Skeletal muscle cell (primary cell): Measurements from ENCODE around the gene MRPS27.
A peak's percentile ranks its signal among the peaks of the same experiment; 100 is the strongest.
"Not testable (repeated sequence)": the region's sequence is repeated elsewhere in the genome, so short reads cannot be mapped to it uniquely, and the experiment has no call there.

Experiments
- DNase-seq: peaks from one replicate; pipeline ENCODE4 v3.0.0-alpha.2; 2010; ENCODE audit warnings: low read depth
- H3K4me3 ChIP-seq: 2 replicates; pipeline ENCODE4 v1.5.1; 2011; ENCODE audit warnings: low read depth, mild to moderate bottlenecking, control low read depth, low read length, moderate library complexity

Gene MRPS27

DNA sequence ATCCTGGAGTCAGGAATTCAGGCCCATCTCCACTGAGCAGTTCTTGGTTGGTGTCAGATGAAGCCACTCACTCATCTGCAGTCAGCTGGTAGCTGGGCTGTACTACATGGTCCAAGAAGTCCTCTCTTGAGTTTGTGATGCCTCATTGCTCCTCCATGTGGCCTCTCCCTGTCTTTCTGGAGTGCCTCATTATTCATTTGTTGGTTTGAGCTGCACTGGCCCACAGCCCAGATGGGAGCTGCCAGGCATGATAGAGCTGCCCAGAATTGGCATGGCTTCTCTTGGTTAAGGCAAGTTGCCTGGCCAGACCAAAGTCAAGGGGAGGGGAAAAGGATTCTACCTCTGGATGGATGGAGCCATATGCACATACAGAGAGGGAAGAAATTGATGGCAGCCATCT is 8.1 kb upstream of the MRPS27 start:
- DNase-seq, result no peak

DNA sequence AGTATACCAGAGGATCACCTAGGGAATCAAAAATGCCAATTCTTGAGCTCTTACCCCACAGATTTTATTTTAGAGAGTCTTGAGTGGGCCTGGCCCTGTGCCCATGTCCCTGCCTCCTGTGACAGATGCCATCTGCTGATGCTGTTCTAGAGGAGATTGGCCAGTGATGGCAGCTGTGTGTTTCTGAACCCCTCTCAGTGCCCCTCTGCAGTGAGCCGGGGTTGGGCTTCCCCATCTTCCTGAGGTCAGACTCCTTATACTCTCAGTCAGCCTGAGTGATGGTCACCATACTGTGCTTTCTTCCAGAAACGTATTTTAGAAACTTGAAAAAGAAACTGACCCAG is 6.2 kb upstream of the MRPS27 start:
- no peak for DNase-seq
- no peak overlapping the region for H3K4me3 ChIP-seq

More for the DNA sequence above, 8.1 kb upstream of the MRPS27 start:
- H3K4me3 ChIP-seq, result no peak overlapping the region

DNA sequence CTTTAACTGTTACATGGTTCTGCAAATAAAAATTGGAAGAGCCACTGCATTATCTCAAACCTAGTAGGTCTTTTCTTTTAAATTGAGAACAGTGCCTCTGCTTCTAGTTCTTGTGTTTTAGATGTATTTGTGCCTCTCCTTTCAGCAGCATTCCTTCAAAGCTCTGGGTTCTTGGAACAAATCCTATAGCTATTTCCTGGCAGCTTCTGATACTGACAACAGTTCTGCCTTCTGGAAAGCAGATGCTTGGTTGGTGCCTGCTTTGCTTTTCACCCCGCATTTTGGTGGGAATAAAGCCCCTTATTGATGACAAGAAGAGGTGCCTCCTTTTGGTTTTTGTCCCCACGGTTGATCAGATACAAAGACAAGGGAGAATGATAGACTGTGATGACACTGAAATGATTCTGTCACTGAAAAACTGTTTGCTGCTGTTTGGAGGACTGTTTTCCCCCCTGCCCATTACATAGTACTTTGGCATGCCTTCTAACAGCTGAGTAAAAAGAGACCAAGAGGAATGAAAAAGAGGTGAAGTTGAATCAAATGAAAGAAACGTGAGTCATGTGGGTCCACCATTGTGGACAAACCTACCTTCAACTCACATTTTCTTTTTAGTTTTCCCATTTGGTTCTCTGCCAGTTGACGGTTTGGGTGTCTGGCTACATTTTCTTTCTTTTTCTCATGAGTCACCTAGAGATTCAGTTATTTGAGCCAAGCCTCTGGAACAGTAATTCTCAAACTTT is 5.7 kb upstream of the MRPS27 start:
- H3K4me3 ChIP-seq, result no peak overlapping the region
- peak; percentile 36 for DNase-seq

DNA sequence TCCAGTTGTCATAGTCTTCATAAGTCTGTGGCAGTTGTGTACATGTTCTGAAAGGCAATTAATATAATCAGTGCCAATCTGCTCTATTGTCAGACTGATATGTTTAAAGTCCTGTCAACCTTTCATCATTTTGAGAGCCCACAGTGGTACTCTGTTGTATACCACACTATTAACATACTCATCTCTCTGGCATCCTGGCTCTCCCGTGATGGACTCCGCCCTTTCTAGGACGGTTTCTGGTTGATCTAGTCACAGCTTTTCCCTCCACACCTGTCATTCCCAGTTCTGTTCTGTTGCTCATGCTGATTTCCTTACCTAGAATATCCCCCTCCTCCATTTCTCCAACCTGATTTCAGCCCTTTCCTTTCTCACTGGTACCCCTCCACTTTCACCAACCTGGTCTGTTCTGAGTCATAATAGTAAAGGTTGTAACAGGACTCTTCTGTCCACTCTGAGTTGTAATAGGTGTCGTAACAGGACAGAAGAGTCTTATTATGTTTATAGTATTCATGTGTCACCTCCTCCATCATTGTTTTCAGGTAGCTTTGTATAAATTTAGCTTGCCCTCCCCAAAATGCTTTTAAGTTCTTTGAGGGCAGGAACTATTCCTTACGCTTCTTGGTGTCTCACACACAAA is 4.3 kb upstream of the MRPS27 start:
- H3K4me3 ChIP-seq, result no peak overlapping the region
- no peak for DNase-seq

DNA sequence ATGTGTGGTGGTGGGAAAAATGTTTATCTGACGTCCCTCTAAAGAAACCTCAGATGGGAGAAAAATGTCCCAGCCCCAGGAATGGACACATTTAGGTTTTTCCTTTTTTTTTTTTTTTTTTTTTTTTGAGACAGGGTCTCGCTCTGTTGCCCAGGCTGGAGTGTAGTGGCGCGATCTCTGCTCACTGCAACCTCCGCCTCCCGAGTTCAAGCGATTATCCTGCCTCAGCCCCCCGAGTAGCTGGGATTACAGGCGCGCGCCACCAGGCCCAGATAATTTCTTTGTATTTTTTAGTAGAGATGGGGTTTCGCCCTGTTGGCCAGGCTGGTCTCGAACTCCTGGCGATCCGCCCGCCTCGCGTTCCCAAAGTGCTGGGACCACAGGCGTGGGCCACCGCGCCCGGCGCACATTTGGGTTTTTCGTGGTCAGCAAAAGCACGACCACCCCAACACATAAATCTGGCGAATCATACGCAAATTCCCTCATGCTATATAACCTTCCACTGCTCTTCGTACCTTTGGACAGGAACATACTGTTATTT is 535 bp downstream of the MRPS27 start:
- peak overlapping the region; percentile 70 for H3K4me3 ChIP-seq
- not testable (repeated sequence) for DNase-seq

DNA sequence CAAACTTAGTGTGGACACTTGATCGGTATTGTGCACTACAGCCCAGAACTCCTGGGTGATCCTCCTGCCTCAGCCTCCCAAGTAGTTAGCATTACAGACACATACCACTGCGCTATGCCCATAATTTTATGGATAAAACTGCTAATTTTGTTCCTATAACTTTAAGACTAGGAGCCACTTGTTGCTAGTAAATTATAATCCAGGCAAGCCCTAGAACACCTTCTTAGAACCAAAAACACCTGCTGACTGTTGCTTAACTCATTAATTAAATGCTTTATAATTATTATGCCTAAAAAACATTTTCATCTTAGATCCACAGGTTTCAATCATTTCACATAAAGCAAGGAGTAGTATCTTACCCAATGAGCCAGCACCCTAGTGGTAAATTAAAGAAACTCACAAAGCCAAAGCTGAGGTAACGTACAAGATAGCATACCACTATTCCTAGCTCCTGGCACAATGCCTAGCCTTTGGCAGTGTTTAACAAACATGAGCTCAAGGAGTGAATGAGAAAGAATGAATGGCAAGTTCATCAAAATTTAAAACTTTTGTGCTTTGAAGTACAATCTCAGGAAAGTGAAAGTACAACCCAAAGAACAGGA is 5.4 kb downstream of the MRPS27 start:
- DNase-seq, result no peak
- H3K4me3 ChIP-seq, result no peak overlapping the region

DNA sequence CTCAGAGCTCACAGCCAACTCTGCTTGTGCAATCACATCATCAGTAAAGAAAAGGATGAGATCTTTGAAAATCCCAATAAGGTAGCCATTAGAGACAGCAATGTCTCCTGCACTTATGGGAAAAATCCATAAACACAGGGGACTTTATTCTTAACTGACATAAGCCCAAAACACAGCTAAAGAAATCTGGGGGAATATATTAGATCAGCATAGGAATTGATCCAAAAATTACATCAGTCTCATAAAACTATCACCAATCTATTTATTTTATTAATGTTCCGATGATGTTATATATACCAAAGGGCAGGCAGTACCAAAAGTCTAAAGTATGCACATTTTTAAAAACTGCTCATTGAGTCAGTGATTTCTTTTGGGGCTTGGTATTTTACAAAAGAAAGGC is 6.9 kb downstream of the MRPS27 start:
- H3K4me3 ChIP-seq, result no peak overlapping the region
- no peak for DNase-seq

DNA sequence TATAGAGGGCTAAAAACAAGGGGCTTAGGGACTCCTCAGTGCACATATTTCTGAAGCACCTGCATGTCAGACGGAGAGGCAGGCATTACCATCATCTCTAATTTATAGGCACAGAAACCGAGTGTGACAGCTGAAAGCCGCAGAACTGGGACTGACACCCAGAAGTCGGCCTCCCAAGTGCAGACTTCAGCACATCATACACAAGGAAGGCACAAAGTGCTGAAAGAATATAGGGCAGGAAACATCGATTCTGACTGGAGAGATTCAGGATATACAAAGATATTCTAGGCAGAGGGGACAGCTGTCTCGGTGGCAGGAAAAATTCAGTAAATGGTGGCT is 11.2 kb downstream of the MRPS27 start:
- no peak overlapping the region for H3K4me3 ChIP-seq
- no peak for DNase-seq

DNA sequence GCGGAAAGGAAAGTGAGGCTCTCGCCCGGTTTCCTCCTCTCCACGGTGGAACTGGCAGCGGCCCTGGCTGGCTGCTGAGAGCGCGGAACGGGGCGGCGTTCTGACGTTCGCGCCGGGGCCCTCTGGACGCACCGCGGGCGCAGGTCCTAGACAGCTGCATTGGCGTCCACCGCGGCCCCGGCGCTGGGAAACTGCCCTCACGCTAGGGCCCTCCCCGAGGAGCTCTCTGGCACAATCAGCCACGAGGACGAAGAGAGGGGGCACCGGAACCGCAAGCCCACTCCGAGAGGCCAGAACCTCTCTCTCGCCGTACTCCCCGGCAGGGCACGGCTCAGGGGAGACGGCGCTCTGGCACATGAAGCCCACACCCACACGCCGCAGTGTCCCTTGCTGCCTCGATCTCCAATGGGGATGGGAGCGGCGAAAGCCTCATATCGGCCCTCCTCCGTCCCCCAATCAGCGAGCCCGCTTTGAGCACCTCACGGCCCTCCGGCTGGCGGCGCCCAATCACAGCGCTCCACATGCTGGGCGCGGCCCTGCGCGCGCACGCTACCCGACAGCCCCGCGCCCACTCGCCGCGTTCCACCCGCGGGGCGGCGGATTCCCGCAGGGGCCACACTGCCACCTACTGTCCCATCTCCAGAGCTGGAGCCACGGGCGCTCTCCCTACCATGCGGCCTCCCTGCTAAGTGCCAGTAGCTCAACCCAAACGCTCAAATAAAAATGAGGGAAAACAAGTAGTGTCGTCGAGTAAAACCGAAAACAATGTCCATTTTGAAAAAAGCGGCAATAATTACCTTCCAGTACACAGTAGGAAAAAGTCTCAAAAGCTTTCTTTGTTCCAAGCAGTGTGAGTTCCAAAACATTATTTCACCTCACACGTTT is 11.8 kb downstream of the MRPS27 start:
- peak; percentile 96 for DNase-seq
- H3K4me3 ChIP-seq, result peak overlapping the region; percentile 66

DNA sequence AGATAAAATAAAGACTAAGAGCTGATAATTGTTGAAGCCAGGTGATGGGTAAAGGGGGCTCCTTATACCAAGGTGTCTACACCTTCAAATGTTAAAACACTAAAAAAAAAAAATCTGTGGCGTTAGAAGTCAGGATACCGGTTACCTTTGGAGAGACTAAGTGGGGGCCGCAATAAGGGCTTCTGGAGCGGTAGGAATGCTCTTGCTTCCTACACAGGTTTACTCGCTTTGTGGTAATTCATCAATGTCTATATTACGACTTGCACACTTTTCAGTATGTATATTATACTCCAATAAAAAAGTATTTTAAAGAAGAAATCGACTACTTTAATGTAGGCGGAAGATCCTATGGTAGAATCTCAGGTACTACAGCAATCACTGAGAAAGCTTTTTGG is 12.5 kb downstream of the MRPS27 start:
- DNase-seq, result no peak
- peak overlapping the region; percentile 66 for H3K4me3 ChIP-seq

DNA sequence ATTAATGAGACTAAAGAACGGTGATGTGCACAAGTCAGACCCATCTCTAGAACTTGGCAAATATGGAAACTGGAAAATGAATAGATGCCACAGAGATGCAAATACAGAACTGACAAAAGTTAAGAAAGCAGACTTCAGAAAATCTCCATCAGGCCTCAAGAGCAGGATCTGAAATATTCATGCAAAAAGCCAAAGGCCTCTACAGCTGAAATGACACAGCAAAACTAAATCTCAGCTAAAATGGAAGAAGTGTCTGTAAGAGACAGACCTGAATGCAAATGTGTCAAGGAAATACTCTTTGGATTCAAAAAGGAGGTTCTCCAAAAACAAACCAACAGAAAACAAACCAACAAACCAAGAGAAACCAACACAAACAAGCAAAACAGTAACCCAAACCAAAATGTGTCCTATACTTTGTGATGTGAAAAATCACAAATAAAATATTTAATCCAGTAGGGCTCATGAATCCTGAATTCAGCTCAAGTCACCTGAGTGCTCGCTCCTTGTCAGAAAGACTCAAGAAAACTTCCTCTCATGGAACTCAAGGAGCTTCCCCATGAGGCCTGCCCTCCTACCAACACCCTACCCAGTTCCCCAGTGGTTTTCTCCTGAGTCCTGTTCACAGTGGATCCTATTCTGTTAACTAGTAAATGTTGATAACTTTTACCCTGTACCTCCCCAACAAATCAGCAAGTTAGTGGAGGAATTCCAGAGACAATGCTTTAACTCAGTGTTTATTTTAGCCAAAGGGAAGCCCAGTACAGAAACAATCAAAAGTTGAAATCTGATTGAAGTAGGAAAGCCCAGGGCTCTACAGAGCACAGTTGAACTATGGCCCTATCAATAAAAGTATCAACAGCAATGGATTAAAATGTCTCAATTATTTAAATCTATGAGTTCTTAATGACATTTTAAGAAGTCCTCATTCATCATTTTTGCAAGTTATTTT is 14.6 kb downstream of the MRPS27 start:
- DNase-seq, result no peak
- no peak overlapping the region for H3K4me3 ChIP-seq

DNA sequence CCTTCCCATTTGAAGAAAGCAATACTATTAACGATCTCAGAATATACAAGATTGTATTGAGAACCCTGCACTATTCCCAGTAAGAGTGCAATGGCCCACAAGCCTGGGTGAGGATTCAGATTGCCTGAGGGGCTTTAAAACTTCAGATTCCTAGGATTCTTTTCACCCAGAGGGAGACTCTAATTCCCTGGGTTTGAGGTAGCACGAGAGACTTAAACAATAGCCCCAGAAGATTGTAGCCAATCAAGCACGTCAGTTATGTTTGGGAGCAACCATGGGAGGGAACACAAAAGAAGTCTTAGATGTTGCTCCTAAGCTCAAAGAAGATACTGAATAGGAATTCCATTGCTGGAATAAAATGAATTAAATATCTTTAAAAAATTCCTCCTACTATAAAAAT is 17.9 kb downstream of the MRPS27 start:
- H3K4me3 ChIP-seq, result no peak overlapping the region
- no peak for DNase-seq

DNA sequence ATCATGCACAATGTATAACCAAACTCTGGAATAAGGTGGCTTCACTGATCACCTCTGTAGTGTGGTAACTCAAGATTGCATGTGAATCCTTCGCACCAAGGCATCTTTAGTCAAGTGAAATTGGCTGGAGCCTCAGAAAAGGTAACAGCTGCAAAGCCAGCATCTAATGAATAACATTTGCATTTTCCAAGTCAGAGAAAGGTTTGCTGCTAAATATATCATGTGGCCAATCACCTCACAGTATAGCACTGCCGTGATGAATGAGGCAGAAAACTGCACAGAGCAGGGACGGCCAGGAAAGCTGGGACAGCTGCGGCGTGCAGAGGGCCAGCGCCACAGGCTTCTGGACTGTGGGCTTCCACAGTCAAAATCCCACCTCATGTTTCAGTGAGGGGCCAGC is 18.5 kb downstream of the MRPS27 start:
- DNase-seq, result no peak
- no peak overlapping the region for H3K4me3 ChIP-seq

DNA sequence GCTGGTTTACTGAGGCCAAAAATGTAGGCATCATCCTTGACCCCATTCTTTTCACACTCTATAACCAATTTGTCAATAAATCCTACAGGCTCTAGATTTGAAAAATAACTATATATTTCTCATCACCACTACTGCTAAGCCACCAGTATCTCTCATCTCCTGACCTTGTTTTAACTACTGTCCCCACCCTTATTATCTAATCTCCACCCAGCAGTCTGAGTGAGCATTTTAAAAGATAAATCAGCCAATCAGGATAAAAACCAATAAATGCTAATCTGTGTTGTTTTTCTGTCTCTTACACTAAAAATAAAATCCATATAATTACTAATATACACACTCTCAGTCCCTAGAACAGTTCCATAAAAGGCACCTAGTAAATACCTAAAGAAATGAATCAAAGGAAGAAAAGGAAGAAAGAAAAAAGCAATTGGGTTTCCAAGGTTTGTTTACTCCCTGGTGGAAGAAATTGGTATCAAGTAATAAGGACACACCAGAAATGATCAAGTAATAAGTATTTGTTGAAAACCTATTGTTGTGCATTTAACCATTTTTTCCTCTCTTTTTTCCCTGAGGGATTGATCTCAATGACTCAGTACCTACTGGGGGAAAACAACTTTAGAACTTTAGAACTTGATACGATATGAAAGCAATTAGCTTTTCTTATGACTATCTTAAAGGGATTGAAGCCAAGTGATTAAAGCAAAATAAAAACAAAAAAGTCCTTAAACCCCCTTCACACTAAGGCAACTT is 19.3 kb downstream of the MRPS27 start:
- DNase-seq, result no peak
- H3K4me3 ChIP-seq, result no peak overlapping the region

DNA sequence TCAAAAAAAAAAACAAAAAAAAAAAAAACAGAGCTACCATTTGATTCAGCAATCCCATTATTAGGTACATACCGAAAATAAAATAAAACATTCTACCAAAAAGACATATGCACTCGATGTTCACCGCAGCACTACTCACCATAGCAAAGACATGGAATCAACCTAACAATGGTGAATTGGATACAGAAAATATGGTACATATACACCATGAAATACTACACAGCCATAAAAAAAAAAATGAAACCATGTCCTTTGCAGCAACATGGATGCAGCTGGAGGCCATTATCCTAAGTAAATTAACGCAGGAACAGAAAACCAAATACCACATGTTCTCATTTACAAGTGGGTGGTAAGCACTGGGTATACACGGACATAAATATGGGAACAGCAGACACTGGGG is 21.3 kb downstream of the MRPS27 start:
- DNase-seq, result no peak
- H3K4me3 ChIP-seq, result no peak overlapping the region

DNA sequence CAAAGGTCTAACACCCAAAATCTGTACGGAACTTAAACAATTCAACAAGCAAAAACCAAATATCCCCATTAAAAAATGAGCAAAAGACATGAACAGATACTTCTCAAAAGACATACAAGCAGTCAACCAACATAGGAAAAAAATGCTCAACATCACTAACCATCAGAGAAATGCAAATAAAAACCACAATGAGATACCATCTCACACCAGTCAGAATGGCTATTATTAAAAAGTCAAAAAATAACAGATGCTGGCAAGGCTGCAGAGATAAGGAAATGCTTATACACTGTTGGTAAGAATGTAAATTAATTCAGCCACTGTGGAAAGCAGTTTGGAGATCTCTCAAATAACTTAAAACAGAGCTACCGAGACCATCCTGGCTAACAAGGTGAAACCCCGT is 21.9 kb downstream of the MRPS27 start:
- not testable (repeated sequence) for DNase-seq, H3K4me3 ChIP-seq

DNA sequence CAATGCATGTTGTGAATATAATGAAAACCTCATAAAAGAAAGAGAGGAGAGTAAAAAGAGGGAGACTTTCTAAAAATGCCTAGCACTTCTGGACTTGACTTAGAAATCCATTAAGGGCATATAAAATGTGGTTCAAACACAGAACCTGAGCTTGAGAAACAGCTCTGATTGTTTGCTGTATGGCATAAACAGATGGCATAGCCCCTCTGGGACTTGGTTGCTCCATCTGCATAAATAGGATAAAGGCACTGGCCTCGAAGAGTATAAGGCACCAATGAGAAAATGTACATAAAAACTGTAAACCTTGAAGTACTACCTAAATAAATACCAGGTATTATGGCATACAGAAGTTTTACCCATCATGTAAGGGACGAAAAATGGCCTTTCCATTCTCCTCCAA is 23.8 kb downstream of the MRPS27 start:
- no peak for DNase-seq
- no peak overlapping the region for H3K4me3 ChIP-seq

DNA sequence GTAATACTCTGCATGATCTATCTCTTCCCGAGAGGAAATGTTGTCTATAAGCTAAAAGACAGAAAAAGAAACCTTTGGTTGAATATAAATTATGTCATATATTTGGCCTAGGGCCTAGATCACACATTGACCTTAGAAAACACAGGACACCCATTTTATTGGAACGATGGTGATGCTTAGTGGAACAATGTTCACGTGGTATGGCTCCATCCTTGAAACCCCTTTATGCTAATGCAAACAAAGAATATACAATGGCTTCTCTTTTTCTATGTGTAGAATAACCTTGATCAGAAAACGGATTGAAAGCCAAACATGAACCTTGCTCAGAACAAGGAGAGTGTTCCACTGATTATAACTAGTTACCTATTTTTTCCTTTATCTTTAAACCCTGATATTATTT is 24.5 kb downstream of the MRPS27 start:
- DNase-seq, result no peak
- no peak overlapping the region for H3K4me3 ChIP-seq
